Esophagus squamous epithelium (tissue), 4 donors: Measurements from ENCODE around the gene LORICRIN.

Experiments used
- POLR2A ChIP-seq, 4 donors: fragments of 450-650 bp; IDR thresholded peaks; one replicate each; pipeline ENCODE4 v1.6.1; 2017; ENCODE audit warnings: antibody characterized with exemption in 4 of 4, mild to moderate bottlenecking in 4 of 4, moderate library complexity in 3 of 4
- TF ChIP-seq, protein P1 (sequence below), 6 experiments: fragments of 450-650 bp in 4 of 6; fragments of 200-600 bp in 2 of 6; sonication (generic) in 2 of 6; IDR thresholded peaks; one replicate each; pipeline ENCODE4 v1.5.1; 2016 to 2019; ENCODE audit warnings: antibody characterized with exemption in 6 of 6, mild to moderate bottlenecking in 4 of 6, moderate library complexity in 4 of 6

DNA sequence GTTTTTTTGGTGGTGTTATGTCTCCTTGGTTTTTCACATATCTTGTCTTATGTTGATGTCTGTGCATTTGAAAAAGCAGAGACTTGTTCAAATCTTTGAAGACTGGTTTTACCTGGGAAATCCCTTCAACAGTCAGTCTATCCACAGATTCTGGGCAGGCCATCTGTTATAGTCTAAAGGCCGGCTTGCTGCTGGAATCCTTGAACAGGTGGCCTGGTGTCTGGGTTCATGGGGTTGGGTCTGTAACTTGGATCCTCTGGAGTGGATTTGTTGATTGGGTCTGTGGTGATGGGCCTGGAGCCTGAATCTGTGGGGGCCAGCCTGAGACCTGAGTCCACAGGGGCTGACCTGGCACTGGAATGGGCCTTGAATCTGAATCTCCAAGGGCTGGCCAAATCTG is 12.2 kb downstream of the LORICRIN start:
- TF ChIP-seq, protein P1, sequence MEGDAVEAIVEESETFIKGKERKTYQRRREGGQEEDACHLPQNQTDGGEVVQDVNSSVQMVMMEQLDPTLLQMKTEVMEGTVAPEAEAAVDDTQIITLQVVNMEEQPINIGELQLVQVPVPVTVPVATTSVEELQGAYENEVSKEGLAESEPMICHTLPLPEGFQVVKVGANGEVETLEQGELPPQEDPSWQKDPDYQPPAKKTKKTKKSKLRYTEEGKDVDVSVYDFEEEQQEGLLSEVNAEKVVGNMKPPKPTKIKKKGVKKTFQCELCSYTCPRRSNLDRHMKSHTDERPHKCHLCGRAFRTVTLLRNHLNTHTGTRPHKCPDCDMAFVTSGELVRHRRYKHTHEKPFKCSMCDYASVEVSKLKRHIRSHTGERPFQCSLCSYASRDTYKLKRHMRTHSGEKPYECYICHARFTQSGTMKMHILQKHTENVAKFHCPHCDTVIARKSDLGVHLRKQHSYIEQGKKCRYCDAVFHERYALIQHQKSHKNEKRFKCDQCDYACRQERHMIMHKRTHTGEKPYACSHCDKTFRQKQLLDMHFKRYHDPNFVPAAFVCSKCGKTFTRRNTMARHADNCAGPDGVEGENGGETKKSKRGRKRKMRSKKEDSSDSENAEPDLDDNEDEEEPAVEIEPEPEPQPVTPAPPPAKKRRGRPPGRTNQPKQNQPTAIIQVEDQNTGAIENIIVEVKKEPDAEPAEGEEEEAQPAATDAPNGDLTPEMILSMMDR (IDR thresholded peaks at IDR 0.05): no peak
- no peak for TF ChIP-seq POLR2A (IDR thresholded peaks at IDR 0.05)
